A549 (cell line): ENCODE data around the gene ZNF622.

ENCODE experiments used
- CHD2 ChIP-seq: fragments of 150-350 bp; IDR thresholded peaks from 2 replicates; pipeline ENCODE4 v1.6.1; 2014; ENCODE audit warnings: low read length; ENCODE audit not compliant: partially characterized antibody
- CHD4 ChIP-seq: fragments of 200-600 bp; sonication (generic); IDR thresholded peaks from 2 replicates; pipeline ENCODE4 v1.6.1; 2016; ENCODE audit warnings: antibody characterized with exemption, mild to moderate bottlenecking, borderline replicate concordance
- CTCF ChIP-seq: fragments of >200 bp; sonication (Bioruptor Twin); formaldehyde crosslinking; IDR thresholded peaks from 3 replicates; pipeline ENCODE4 v1.5.1; 2016
- ESRRA ChIP-seq: fragments of 150-350 bp; IDR thresholded peaks from 2 replicates; pipeline ENCODE4 v1.6.1; 2014; ENCODE audit warnings: mild to moderate bottlenecking, low read length, borderline replicate concordance
- FOXS1 ChIP-seq: fragments of 250-450 bp; sonication (Bioruptor Pico); IDR thresholded peaks from 2 replicates; pipeline ENCODE4 v1.5.0; 2020; ENCODE audit warnings: mild to moderate bottlenecking, moderate library complexity
- GATA3 ChIP-seq: IDR thresholded peaks from 2 replicates; pipeline ENCODE4 v1.6.1; 2012; ENCODE audit warnings: borderline replicate concordance
- HOXA7 ChIP-seq: fragments of 250-450 bp; sonication (Bioruptor Pico); IDR thresholded peaks from 2 replicates; pipeline ENCODE4 v1.5.0; 2020; ENCODE audit warnings: mild to moderate bottlenecking, moderate library complexity
- MAX ChIP-seq: IDR thresholded peaks from 2 replicates; pipeline ENCODE4 v1.6.1; 2012
- NR3C1 ChIP-seq: fragments of >200 bp; sonication (Bioruptor Twin); formaldehyde crosslinking; IDR thresholded peaks from 3 replicates; pipeline ENCODE4 v1.6.1; 2017
- POLR2A ChIP-seq: IDR thresholded peaks from 2 replicates; pipeline ENCODE4 v1.6.1; 2012; ENCODE audit warnings: mild to moderate bottlenecking, low read length
- SREBF2 ChIP-seq: fragments of 450-650 bp; IDR thresholded peaks from 2 replicates; pipeline ENCODE4 v1.6.1; 2014; ENCODE audit warnings: mild to moderate bottlenecking, moderate library complexity

- TF ChIP-seq POLR2A (no peak), CTCF (no peak), ESRRA (no peak), HOXA7 (CRISPR knock-in tag) (no peak), CHD2 (no peak), SREBF2 (no peak), MAX (no peak), GATA3 (no peak), FOXS1 (no peak), NR3C1 (no peak), CHD4 (no peak)
Observed at GRCh38 chr5:16417398-16418074, 48.1 kb downstream of the ZNF622 start.
